Activated CD8-positive, alpha-beta memory T cell treated with anti-CD3 and anti-CD28 coated beads, Interleukin-2, amount 10 ng/mL, durations not matched to agents 7 days and 5 days (primary cell): ENCODE results near the gene DAP. TPM values are rescaled to one million over a fixed set of nuclear protein-coding genes. Genes with fewer than 3 reads are reported as not detected.
"Not testable (repeated sequence)": the region's sequence is repeated elsewhere in the genome, so short reads cannot be mapped to it uniquely, and the experiment has no call there.

Experiments used
- ATAC-seq: fragments of 150-1000 bp; cut with Tn5 transposase; one replicate; pipeline ENCODE4 v1.10.0; 2021; ENCODE audit warnings: moderate library complexity
- CTCF ChIA-PET: fragments of 350-600 bp; sonication (Branson Sonifier 250); formaldehyde crosslinking; loops from one replicate; lab custom pipeline; 2021; ENCODE audit warnings: antibody characterized with exemption; lab: Charles Lee
- DNase-seq: peaks from one replicate; pipeline ENCODE4 v3.0.0-alpha.2; 2020
- H3K27ac Mint-ChIP-seq: one replicate; pipeline ENCODE4 v1.8.0; 2021; ENCODE audit warnings: mild to moderate bottlenecking, mixed read lengths
- H3K27me3 Mint-ChIP-seq: one replicate; pipeline ENCODE4 v1.8.0; 2021; ENCODE audit warnings: mixed read lengths
- H3K36me3 Mint-ChIP-seq: one replicate; pipeline ENCODE4 v1.8.0; 2021; ENCODE audit warnings: mild to moderate bottlenecking, mixed read lengths
- H3K4me1 Mint-ChIP-seq: one replicate; pipeline ENCODE4 v1.8.0; 2021; ENCODE audit warnings: mixed read lengths
- H3K4me3 Mint-ChIP-seq: one replicate; pipeline ENCODE4 v1.8.0; 2021; ENCODE audit warnings: mild to moderate bottlenecking, moderate library complexity, mixed read lengths
- H3K9me3 Mint-ChIP-seq: one replicate; pipeline ENCODE4 v1.8.0; 2022; ENCODE audit warnings: low read depth, mixed read lengths
- total RNA-seq, 2 experiments: library from RNA; stranded (reverse); gene quantifications; one replicate each; pipeline ENCODE4 v1.2.3, GENCODE V29; 2021

Gene DAP
- total RNA-seq, 2 experiments from 2014 or later = 44.5 to 52.2 TPM

DNA sequence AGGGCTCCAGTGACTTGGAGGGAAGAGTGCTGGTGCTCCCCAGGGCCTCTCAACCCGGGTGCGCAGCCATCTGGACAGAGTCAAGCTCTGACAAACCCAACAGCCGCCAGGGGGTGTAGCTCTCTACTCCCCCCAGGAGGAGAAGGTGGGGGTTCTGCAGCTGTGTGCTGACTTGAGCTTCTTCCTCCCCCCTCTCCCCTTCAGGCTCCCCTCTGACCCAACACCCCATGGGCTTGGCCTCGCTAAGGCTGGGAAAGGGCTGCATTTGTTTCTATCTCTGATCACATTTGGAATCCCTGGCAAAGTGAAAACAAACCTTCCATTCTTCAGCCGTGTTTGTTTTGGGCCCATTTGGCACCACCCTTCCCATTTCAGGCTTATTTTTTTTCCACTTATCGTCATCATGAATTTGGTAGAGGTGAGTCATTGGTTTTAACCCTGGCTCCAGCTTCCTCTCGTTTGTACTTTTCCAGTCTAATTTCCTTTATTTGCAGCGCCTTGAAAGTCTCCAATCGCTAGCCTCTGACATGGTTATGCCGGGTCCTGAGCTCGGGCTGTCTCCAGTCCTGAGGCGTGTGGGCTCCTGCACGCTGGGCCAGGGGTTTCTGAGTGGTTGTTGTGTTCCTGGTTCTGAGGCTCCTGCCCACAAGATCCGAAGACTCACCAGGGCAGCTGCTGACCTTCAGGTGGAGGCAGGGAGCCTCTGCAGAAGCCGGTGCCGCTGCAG, 36.1 kb downstream of the DAP start:
- DNase-seq (no peak), ATAC-seq (no peak)
- Mint-ChIP-seq H3K4me3 (no peak overlapping the region), H3K36me3 (peaks cover 19% of the 10 kb centered on the region), H3K27ac (no peak overlapping the region), H3K9me3 (no peaks in the 10 kb centered on the region), H3K4me1 (peaks cover 14% of the 10 kb centered on the region), H3K27me3 (no peaks in the 10 kb centered on the region)
- CTCF ChIA-PET = no interaction called here

DNA sequence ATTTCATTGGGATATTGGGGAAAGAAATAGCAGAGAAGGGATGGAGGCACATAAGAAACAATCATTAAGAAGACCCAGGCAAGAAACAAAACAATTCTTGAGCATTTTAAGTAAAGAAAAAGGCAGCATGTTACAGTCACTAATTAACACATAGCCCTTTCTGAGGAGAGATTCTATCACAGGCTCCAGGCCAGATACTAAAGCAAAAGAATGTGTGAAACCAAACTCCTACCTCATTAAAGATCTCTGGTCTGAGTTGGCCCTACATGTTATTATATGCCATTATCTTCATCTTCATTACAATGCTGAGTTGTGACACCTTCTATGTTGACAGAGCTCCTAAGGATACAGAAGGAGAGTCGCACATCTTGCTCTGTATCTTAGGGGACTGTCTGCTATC, 37.5 kb downstream of the DAP start:
- H3K36me3 Mint-ChIP-seq = peaks cover 19% of the 10 kb centered on the region
- CTCF ChIA-PET = no interaction called here
- H3K27ac Mint-ChIP-seq = no peak overlapping the region
- H3K9me3 Mint-ChIP-seq = no peaks in the 10 kb centered on the region
- no peak overlapping the region for H3K4me3 Mint-ChIP-seq
- ATAC-seq (no peak), DNase-seq (no peak)
- no peaks in the 10 kb centered on the region for H3K27me3 Mint-ChIP-seq
- H3K4me1 Mint-ChIP-seq = peaks cover 14% of the 10 kb centered on the region

DNA sequence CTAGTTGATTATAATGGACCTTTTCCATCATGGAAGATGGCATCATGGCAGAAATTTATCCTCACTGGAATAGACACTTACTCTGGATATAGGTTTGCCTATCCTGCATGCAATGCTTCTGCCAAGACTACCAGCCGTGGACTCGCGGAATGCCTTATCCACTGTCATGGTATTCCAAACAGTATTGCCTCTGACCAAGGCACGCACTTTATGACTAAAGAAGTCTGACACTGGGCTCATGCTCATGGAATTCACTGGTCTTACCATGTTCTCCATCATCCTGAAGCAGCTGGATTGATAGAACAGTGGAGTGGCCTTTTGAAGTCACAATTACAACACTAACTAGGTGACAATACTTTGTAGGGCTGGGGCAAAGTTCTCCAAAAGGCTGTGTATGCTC, 40.3 kb downstream of the DAP start:
- H3K4me1 Mint-ChIP-seq, H3K27ac Mint-ChIP-seq, H3K4me3 Mint-ChIP-seq, DNase-seq, H3K9me3 Mint-ChIP-seq, H3K27me3 Mint-ChIP-seq, CTCF ChIA-PET, ATAC-seq: not testable (repeated sequence)
- peaks cover 17% of the 10 kb centered on the region for H3K36me3 Mint-ChIP-seq

DNA sequence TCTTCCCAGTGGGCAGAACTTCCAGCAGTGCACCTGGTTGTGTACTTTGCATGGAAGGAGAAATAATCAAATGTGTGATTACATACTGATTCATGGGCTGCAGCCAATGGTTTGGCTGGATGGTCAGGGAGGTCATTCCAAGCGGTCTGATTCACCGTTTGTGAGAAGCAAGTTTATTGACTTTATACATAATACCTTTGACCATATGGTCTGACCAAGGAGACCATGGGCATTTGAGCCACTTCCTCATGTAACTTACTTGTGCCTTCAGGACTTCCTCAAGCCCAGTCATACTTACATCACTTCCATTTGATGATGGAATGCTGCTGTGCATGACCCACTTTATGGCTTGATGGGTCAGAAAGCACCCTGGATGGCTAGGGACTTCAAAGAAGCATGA, 41.1 kb downstream of the DAP start:
- H3K27me3 Mint-ChIP-seq = no peaks in the 10 kb centered on the region
- H3K36me3 Mint-ChIP-seq = peaks cover 19% of the 10 kb centered on the region
- H3K4me3 Mint-ChIP-seq = no peak overlapping the region
- no peaks in the 10 kb centered on the region for H3K9me3 Mint-ChIP-seq
- ATAC-seq = no peak
- no peak for DNase-seq
- CTCF ChIA-PET = no interaction called here
- H3K4me1 Mint-ChIP-seq = no peaks in the 10 kb centered on the region
- no peak overlapping the region for H3K27ac Mint-ChIP-seq

DNA sequence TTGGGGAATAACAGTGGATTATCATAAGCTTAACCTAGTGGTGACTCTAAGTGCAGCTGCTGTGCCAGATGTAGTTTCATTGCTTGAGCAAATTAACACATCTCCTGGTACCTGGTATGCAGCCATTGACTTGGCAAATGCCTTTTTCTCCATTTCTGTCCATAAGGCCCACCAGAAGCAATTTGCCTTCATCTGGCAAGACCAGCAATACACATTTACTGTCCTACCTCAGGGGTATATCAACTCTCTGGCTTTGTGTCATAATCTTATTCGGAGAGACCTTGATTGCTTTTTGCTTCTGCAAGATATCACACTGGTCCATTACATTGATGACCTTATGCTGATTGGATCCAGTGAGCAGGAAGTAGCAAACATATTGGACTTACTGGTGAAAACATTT, 42.4 kb downstream of the DAP start:
- H3K4me1 Mint-ChIP-seq, ATAC-seq, H3K4me3 Mint-ChIP-seq, H3K27me3 Mint-ChIP-seq, DNase-seq, CTCF ChIA-PET, H3K27ac Mint-ChIP-seq, H3K9me3 Mint-ChIP-seq: not testable (repeated sequence)
- H3K36me3 Mint-ChIP-seq = peaks cover 25% of the 10 kb centered on the region

DNA sequence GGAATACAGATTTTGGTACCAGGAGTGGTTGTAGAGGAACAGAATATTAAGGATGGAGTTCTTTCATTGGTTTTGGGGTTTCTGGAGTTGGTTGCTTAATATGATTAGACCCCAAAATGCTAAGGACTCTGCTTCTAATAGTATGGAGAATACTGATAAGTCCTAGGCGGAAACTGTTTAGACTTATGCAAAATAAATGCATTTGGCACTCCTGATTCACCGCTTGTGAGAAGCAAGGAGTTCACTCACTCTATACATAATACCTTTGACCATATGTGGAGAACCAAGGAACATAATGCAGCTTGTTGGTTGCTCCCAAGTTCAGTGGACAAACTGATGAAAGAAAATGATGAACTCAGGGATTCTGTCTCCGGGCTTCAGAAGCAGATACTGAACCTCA, 44.2 kb downstream of the DAP start:
- H3K27me3 Mint-ChIP-seq, H3K9me3 Mint-ChIP-seq, ATAC-seq, H3K27ac Mint-ChIP-seq, DNase-seq, H3K4me3 Mint-ChIP-seq, CTCF ChIA-PET: not testable (repeated sequence)
- peaks cover 14% of the 10 kb centered on the region for H3K4me1 Mint-ChIP-seq
- peaks cover 25% of the 10 kb centered on the region for H3K36me3 Mint-ChIP-seq

DNA sequence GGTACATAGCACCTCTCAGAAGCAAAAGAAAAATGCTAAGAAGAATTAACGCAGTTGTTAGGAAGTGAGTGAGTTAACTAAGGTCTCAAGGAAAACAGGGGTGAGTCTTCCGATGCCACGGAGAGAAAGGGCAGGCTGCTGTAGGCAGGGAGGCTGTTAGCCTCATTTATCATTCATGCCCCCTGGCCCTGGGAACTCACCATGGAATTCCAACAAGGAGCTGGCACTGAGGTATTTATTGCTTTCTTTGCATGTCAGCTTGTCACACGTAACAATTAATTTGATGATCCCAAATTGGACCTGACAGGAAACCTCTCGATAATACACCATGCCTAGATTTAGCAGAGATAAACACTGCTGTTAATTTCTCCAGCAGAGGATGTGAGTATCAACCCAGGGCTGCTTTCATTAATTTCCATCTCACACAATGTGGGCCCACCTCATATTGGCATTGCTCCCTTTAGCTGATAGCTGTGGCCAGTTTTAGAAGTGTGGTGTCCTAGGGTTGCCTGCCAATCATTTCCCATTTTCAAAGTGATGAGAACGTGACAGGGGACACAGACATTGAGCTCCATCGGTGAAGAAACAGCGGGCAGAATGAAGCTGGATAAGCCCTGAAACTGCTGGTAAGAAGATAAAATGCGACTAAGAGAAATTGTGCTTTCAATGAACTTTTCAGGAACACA, 45.3 kb downstream of the DAP start:
- Mint-ChIP-seq H3K27ac (no peak overlapping the region), H3K36me3 (peaks cover 19% of the 10 kb centered on the region), H3K4me1 (peaks cover 18% of the 10 kb centered on the region), H3K9me3 (no peaks in the 10 kb centered on the region), H3K27me3 (no peaks in the 10 kb centered on the region), H3K4me3 (no peak overlapping the region)
- ATAC-seq = no peak
- CTCF ChIA-PET = no interaction called here
- no peak for DNase-seq

DNA sequence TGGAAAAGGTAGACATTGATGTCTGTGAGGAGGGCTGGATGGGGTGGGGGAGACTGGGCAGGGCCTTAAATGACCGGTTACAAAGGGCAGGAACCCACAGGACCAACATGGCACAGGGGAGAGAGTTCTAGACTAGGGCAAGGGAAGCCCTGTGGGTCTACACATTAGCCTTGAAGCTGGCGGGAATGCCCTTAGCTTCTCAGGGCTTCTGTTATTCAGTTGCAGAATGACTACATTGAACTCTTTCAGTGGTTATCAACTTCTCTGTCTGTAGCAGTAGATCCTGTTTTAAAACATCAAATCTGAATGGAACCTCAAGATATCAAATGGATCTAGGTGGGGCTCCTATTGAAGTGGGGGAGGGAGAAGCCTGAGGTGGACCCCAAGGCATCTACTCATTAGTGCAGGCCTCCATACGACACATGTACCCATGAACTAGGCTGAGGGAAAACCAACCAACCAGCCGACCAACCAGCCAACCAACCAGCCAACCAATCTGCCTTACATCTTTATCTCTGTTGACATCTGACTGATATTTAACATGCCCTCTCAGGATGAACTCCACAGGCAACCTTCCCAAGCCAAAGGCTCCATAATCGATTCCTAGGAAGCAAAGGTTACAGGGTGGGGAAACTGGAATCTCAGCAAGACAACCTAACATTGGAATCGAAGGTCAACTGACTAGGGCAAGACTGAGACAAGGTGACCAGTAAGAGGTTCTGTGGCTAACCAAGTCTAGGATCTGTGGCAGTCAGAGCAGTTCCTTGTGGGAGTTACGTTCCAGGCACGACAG, 48.3 kb downstream of the DAP start:
- no peak overlapping the region for H3K27ac Mint-ChIP-seq
- H3K36me3 Mint-ChIP-seq = peaks cover 13% of the 10 kb centered on the region
- no peak overlapping the region for H3K4me3 Mint-ChIP-seq
- CTCF ChIA-PET = no interaction called here
- H3K27me3 Mint-ChIP-seq = no peaks in the 10 kb centered on the region
- ATAC-seq = no peak
- peaks cover 19% of the 10 kb centered on the region for H3K4me1 Mint-ChIP-seq
- DNase-seq = no peak
- no peaks in the 10 kb centered on the region for H3K9me3 Mint-ChIP-seq

DNA sequence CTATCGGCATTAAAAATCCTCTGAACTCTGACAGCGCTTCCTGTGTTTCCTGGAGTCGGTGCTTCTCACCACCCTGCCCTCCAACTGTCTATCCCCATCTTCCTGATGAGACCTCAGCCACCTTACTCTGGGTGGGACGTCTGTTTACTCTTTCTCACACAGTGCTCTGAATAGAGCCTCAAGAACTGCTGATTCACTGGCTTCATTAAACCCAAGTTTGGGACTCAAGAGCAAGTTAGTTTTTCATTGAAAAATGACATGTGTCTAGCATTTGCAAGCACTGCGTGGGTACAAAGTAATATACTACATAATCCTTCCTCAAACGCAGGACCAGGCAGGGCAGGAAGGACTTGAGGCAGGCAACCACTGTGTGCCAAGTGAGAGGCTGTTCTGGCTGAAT, 49.5 kb downstream of the DAP start:
- no peak for DNase-seq
- no peaks in the 10 kb centered on the region for H3K27me3 Mint-ChIP-seq
- CTCF ChIA-PET = no interaction called here
- no peaks in the 10 kb centered on the region for H3K9me3 Mint-ChIP-seq
- no peak overlapping the region for H3K4me3 Mint-ChIP-seq
- no peak overlapping the region for H3K27ac Mint-ChIP-seq
- H3K36me3 Mint-ChIP-seq = peaks cover 13% of the 10 kb centered on the region
- ATAC-seq = no peak
- peaks cover 19% of the 10 kb centered on the region for H3K4me1 Mint-ChIP-seq

DNA sequence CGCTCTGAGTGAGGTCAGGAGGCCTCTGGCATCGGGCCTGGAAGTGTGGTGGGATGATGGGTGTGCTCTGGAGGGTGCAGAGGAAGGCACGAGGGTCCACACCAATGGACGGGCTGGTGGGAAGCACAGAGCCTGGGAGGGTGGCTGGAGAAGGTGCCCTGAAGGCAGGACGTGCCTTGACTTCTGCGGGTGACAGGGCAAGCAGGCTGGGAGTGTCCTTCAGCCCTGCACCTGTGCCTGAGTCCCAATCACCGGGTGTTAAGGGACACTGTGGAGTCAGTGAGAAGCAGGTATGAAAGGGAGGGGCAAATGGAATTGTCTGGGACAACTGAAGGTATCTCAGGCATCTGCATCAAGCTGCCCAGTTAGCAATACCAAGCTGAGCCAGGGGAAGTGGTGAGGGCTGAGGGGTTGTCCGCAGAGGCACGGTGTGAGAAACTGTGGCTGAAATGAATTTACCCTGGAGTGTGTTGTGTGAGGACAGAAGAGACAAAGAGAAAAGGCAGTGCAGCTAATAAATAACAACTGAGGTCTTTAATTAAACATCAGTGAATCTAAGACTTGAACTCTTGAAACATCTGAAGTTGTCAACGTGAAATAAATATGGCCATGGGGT, 50.4 kb downstream of the DAP start:
- H3K27ac Mint-ChIP-seq = peak overlapping the region; percentile 14
- no peaks in the 10 kb centered on the region for H3K27me3 Mint-ChIP-seq

DNA sequence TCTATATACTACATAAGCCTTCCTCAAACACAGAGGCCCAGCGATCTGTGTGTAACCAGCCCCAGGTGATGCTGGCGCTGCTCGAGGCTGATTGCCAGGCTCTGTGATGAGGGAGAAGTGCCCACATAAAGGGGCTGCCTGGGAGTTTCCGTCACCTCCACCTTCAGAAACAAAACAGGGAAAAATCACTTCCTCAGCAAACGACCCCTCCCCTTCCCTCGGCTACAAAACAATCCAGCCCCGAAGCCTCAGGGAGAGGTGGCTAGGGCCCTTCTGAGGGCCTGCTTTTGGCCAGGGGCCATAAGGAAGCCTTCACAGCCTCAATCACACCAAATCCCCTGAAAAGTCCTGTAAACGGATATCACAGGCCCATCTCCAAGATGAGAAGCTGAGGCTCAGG, 51.1 kb downstream of the DAP start:
- CTCF ChIA-PET = no interaction called here
- Mint-ChIP-seq H3K4me1 (peaks cover 28% of the 10 kb centered on the region), H3K9me3 (no peaks in the 10 kb centered on the region), H3K4me3 (no peak overlapping the region), H3K36me3 (peaks cover 12% of the 10 kb centered on the region), H3K27ac (no peak overlapping the region), H3K27me3 (no peaks in the 10 kb centered on the region)
- DNase-seq = no peak
- ATAC-seq = no peak

More for the DNA sequence above, 50.4 kb downstream of the DAP start:
- CTCF ChIA-PET = no interaction called here
- Mint-ChIP-seq H3K4me1 (peaks cover 21% of the 10 kb centered on the region), H3K4me3 (no peak overlapping the region), H3K9me3 (no peaks in the 10 kb centered on the region), H3K36me3 (peaks cover 13% of the 10 kb centered on the region)
- DNase-seq = no peak
- peak; percentile 23 for ATAC-seq

DNA sequence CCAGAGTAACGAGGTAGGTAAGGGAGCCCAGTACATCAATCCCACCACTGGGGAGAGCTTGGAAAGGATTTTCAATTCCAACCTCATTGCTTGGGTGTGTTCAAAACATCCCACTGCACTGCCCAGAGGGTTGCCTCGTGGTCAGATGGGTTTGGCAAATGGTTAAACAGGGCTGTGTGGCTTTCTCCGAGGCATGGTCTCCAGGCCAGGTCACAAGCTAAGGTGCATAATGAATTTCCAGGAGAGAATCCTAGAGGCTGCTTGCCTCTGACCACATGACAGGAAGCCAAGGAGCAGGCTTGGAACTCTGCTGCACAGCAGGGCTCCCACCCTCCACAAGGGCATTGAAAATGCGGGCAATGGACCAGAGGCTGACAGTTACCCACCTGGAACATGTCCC, 51.6 kb downstream of the DAP start:
- CTCF ChIA-PET = no interaction called here
- H3K27me3 Mint-ChIP-seq = no peaks in the 10 kb centered on the region

DNA sequence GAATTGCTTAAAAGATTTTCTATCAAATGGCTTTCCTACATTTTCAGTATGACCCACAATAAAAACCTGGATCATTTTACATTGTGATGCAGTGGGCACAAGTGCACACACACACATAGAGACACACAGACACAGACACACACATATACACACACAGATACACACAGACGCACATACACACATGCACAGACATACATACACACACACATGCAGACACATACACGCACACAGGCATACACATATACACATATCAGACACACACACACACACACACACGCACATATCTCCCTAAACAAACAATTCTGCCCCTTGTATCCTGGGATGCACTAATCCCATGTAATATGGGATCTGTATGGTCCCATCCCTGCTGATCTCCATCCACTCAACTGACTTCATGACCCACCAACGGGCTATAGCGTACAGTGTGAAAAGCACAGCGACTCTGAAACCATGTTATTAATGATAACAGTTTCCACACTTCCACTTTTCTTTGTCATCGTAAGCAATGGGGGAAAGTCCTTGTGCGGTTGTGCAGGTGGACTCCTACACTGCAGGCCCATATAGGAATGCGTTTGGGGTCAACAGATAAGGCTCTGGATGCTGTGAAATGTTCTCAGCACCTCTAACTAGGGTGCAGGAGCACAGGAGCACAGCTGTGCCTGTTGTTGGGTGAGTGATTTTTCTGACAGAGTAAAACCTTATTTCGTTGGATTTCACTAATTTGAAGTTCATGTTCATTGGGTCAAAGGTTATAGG, 52.7 kb downstream of the DAP start:
- peaks cover 6% of the 10 kb centered on the region for H3K36me3 Mint-ChIP-seq
- H3K27ac Mint-ChIP-seq = no peak overlapping the region
- no peak for ATAC-seq
- no peak for DNase-seq
- no peaks in the 10 kb centered on the region for H3K9me3 Mint-ChIP-seq
- peaks cover 40% of the 10 kb centered on the region for H3K4me1 Mint-ChIP-seq
- CTCF ChIA-PET = no interaction called here
- no peaks in the 10 kb centered on the region for H3K27me3 Mint-ChIP-seq
- no peak overlapping the region for H3K4me3 Mint-ChIP-seq

More for the DNA sequence above, 51.6 kb downstream of the DAP start:
- no peak for DNase-seq
- no peak overlapping the region for H3K4me3 Mint-ChIP-seq
- H3K4me1 Mint-ChIP-seq = peaks cover 33% of the 10 kb centered on the region
- ATAC-seq = no peak
- H3K27ac Mint-ChIP-seq = no peak overlapping the region
- peaks cover 8% of the 10 kb centered on the region for H3K36me3 Mint-ChIP-seq
- no peaks in the 10 kb centered on the region for H3K9me3 Mint-ChIP-seq
